ENCODE results near the gene ZNF804B.

DNA sequence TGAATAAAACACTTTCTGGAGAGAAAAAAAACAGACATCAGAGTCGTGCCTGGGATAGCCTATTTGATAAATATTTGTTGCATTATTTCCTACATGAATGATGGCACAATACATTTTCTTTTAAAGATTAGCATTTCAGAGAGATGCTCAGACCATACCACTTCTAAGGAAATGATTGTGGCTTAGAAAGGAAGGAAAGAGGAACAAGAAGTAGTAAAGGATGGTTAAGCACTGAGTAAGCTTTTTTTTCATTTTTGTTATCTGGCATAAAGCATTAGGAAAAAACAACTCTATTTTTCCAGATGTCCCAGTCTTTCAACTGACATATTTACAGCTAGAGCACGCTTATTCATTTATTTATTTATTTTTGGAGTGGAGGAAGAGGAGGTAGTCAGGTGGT lies 294.9 kb downstream of the ZNF804B start:
- TF ChIP-seq POLR2A (IDR thresholded peaks at IDR 0.05; ENCODE audit: low read length) = no peak
- TF ChIP-seq GATA1 (IDR thresholded peaks at IDR 0.05; ENCODE audit: low read depth, low read length) = no peak
